DMS 273 (cell line): ENCODE results near the gene RNF13.

ENCODE experiments used
- DNase-seq: peaks from one replicate; lab custom pipeline; 2025; ENCODE audit not compliant: unreplicated experiment; lab: John Stamatoyannopoulos, UW

Gene RNF13

GRCh38 chr3:149983628-149984027 lies 170.6 kb downstream of the RNF13 start:
- DNase-seq: no peak

GRCh38 chr3:149989307-149989706 lies 176.3 kb downstream of the RNF13 start:
- no peak for DNase-seq

DNA sequence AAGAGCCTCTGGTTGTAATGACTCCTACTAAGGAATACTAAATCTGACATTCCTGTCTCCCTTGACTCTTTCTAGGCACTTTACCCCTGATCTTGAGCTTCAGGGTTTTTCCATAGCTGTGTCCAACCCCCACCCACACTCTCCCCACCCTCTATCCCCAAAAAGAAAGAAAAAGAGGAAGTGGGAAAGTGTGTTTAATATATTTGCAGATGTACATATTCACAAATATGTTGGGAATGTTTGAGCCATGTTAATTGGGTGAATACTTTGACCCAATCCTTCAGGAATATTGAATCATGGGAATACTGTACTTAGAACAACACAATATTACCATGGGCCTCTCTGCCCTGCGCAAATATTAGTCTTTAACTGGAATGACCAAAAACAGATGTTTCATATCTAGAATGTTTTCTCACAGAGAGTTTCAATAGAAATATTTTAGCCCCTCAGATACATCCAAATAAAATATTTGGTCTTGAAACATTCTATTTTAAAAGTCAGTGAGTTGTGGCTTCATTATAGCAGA lies 177.5 kb downstream of the RNF13 start:
- no peak for DNase-seq

GRCh38 chr3:149992416-149993058 lies 179.5 kb downstream of the RNF13 start:
- no peak for DNase-seq

DNA sequence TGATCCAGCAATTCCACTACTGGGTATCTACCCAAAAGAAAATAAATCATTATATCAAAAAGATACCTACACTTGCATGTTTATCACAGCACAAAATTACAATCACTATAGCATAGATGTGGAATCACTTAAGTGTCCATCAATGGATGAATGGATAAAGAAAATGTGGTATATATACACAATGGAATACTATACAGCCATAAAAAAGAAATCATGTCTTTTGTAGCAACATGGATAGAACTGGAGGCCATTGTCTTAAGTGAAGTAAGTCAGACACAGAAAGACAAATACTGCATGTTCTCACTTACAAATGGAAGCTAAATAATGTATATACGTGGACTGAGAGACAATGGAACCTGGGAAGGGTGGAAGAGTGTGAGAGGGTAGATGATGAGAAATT lies 185.9 kb downstream of the RNF13 start:
- DNase-seq: no peak

GRCh38 chr3:149999421-149999820 lies 186.4 kb downstream of the RNF13 start:
- DNase-seq: peak; percentile 67

GRCh38 chr3:150000641-150001040 lies 187.6 kb downstream of the RNF13 start:
- DNase-seq: no peak

- no peak for DNase-seq
Measured at GRCh38 chr3:150005243-150006112, 192.5 kb downstream of the RNF13 start.

- no peak for DNase-seq
Measured at GRCh38 chr3:150006794-150007193, 193.8 kb downstream of the RNF13 start.
